HepG2 (cell line): ENCODE measurements around the gene FUT3. TPM values are rescaled to one million over a fixed set of nuclear protein-coding genes. Genes with fewer than 3 reads are reported as not detected.
A peak's percentile ranks its signal among the peaks of the same experiment; 100 is the strongest.

Experiments
- AGO1 ChIP-seq: fragments of 200-400 bp; formaldehyde crosslinking; IDR thresholded peaks from 2 replicates; pipeline ENCODE4 v1.6.1; 2017; ENCODE audit warnings: mild to moderate bottlenecking, low read depth, low read length, moderate library complexity; ENCODE audit not compliant: poor library complexity, severe bottlenecking
- ARID2 ChIP-seq: sonication (generic); formaldehyde crosslinking; IDR thresholded peaks from 2 replicates; pipeline ENCODE4 v1.8.1; 2022; ENCODE audit warnings: mild to moderate bottlenecking, missing genetic modification reagents, borderline replicate concordance
- CAMTA2 ChIP-seq: sonication (generic); formaldehyde crosslinking; IDR thresholded peaks from 2 replicates; pipeline ENCODE4 v1.4.0; 2020; ENCODE audit warnings: mild to moderate bottlenecking, missing genetic modification reagents, borderline replicate concordance
- CTCF ChIP-seq: sonication (generic); formaldehyde crosslinking; IDR thresholded peaks from 2 replicates; pipeline ENCODE4 v1.5.0; 2020; ENCODE audit warnings: mild to moderate bottlenecking, missing genetic modification reagents, moderate library complexity
- MTERF4 ChIP-seq: sonication (generic); formaldehyde crosslinking; IDR thresholded peaks from 2 replicates; pipeline ENCODE4 v1.8.0; 2023; ENCODE audit warnings: mild to moderate bottlenecking, missing genetic modification reagents
- NR3C1 ChIP-seq: sonication (generic); formaldehyde crosslinking; IDR thresholded peaks from 2 replicates; pipeline ENCODE4 v1.4.0; 2020; ENCODE audit warnings: missing genetic modification reagents
- PATZ1 ChIP-seq: sonication (generic); formaldehyde crosslinking; IDR thresholded peaks from 2 replicates; pipeline ENCODE4 v1.4.0; 2020; ENCODE audit warnings: missing genetic modification reagents
- PBX3 ChIP-seq: sonication (generic); formaldehyde crosslinking; IDR thresholded peaks from 2 replicates; pipeline ENCODE4 v1.8.1; 2023; ENCODE audit warnings: missing genetic modification reagents, inconsistent platforms, borderline replicate concordance
- PHF8 ChIP-seq: sonication (generic); formaldehyde crosslinking; IDR thresholded peaks from 2 replicates; pipeline ENCODE4 v1.5.0; 2020; ENCODE audit warnings: missing genetic modification reagents
- TFE3 ChIP-seq: IDR thresholded peaks from 2 replicates; pipeline ENCODE4 v1.6.1; 2016
- THAP8 ChIP-seq: sonication (generic); formaldehyde crosslinking; IDR thresholded peaks from 2 replicates; pipeline ENCODE4 v1.5.1; 2020; ENCODE audit warnings: missing genetic modification reagents, mild to moderate bottlenecking, borderline replicate concordance
- TSC22D2 ChIP-seq: sonication (generic); formaldehyde crosslinking; IDR thresholded peaks from 2 replicates; pipeline ENCODE4 v1.5.1; 2020; ENCODE audit warnings: missing genetic modification reagents, mild to moderate bottlenecking, borderline replicate concordance
- ZBTB42 ChIP-seq: sonication (generic); formaldehyde crosslinking; IDR thresholded peaks from 2 replicates; pipeline ENCODE4 v1.5.0; 2020; ENCODE audit warnings: mild to moderate bottlenecking, missing genetic modification reagents
- ZC3H13 ChIP-seq: sonication (generic); formaldehyde crosslinking; IDR thresholded peaks from 2 replicates; pipeline ENCODE4 v1.8.1; 2023; ENCODE audit warnings: mild to moderate bottlenecking, missing genetic modification reagents, moderate library complexity
- ZNF30 ChIP-seq: sonication (generic); formaldehyde crosslinking; IDR thresholded peaks from 2 replicates; pipeline ENCODE4 v1.5.0; 2020; ENCODE audit warnings: mild to moderate bottlenecking, missing genetic modification reagents
- ZNF337 ChIP-seq: sonication (generic); formaldehyde crosslinking; IDR thresholded peaks from 2 replicates; pipeline ENCODE4 v1.5.1; 2020; ENCODE audit warnings: missing genetic modification reagents, low read depth, mild to moderate bottlenecking, borderline replicate concordance
- ZNF510 ChIP-seq: sonication (generic); formaldehyde crosslinking; IDR thresholded peaks from 2 replicates; pipeline ENCODE4 v1.4.0; 2020; ENCODE audit warnings: low read depth, mild to moderate bottlenecking, missing genetic modification reagents
- ZNF562 ChIP-seq: sonication (generic); formaldehyde crosslinking; IDR thresholded peaks from 2 replicates; pipeline ENCODE4 v1.8.0; 2022; ENCODE audit warnings: missing genetic modification reagents, borderline replicate concordance
- ZNF709 ChIP-seq: sonication (generic); formaldehyde crosslinking; IDR thresholded peaks from 2 replicates; pipeline ENCODE4 v1.5.0; 2020; ENCODE audit warnings: mild to moderate bottlenecking, missing genetic modification reagents
- ZNF839 ChIP-seq: sonication (generic); formaldehyde crosslinking; IDR thresholded peaks from 2 replicates; pipeline ENCODE4 v1.4.0; 2020; ENCODE audit warnings: missing genetic modification reagents, mild to moderate bottlenecking, borderline replicate concordance
- polyA plus RNA-seq, 8 experiments: library from polyadenylated mRNA; depleted of rRNA in 3 of 8; stranded (reverse) in 7 of 8; unstranded in 1 of 8; fragments of >200 nt; fragmentation: Illumina TruSeq in 4 of 8; extraction: Trizol in 4 of 8; gene quantifications; 2 replicates each; pipeline versions ENCODE4 v1.2.1 to v1.2.3, GENCODE V29; 2011 to 2016; ENCODE audit warnings: low read depth in 4 of 8, missing spikeins in 1 of 8, mixed read lengths in 1 of 8; ENCODE audit not compliant: insufficient read depth in 1 of 8
- total RNA-seq, 5 experiments: library from RNA; depleted of rRNA; stranded (reverse); fragments of >200 nt; fragmentation: Illumina TruSeq; extraction: Trizol; gene quantifications; 2 replicates each; pipeline ENCODE4 v1.2.3, GENCODE V29; 2016; ENCODE audit warnings: low read depth in 1 of 5

FUT3 gene
- total and polyA plus RNA-seq, 2 of the 13 experiments (the other 11 are each of a cell fraction or from before 2014, with no cell fraction given): 0.53 to 1.1 TPM

- TF ChIP-seq CTCF (no peak), PATZ1 (peak; percentile 70), TSC22D2 (CRISPR knock-in tag) (no peak), ZBTB42 (no peak), ZNF337 (CRISPR knock-in tag) (no peak), ZNF562 (CRISPR knock-in tag) (no peak), MTERF4 (CRISPR knock-in tag) (no peak), NR3C1 (no peak), CAMTA2 (CRISPR knock-in tag) (no peak), ZNF839 (CRISPR knock-in tag) (no peak), PHF8 (CRISPR knock-in tag) (peak; percentile 57), AGO1 (peak; percentile 46), ZNF510 (CRISPR knock-in tag) (0 out of 2 replicates have a peak, but pooled peaks have one; percentile 9), ARID2 (peak; percentile 48; the same call in 1 of the 2 replicates), ZNF709 (no peak), PBX3 (CRISPR knock-in tag) (no peak), ZC3H13 (CRISPR knock-in tag) (no peak; the same call in 1 of the 2 replicates), TFE3 (CRISPR knock-in tag) (no peak), THAP8 (CRISPR knock-in tag) (no peak), ZNF30 (CRISPR knock-in tag) (no peak)
Observed at GRCh38 chr19:5838353-5839064, 12.7 kb downstream of the FUT3 start (continued).
